Stimulated activated CD4-positive, alpha-beta T cell treated with anti-CD3 and anti-CD28 coated beads, Interleukin-12 subunit alpha, Interleukin-12 subunit beta, amount 100 ng/mL, for 4 hours (primary cell): Measurements from ENCODE around the gene GCC2.
A peak's percentile ranks its signal among the peaks of the same experiment; 100 is the strongest.
"Not testable (repeated sequence)": the region's sequence is repeated elsewhere in the genome, so short reads cannot be mapped to it uniquely, and the experiment has no call there.

Experiments used
- DNase-seq: peaks from one replicate; pipeline ENCODE4 v3.0.0-alpha.2; 2020

The GCC2 gene, protein sequence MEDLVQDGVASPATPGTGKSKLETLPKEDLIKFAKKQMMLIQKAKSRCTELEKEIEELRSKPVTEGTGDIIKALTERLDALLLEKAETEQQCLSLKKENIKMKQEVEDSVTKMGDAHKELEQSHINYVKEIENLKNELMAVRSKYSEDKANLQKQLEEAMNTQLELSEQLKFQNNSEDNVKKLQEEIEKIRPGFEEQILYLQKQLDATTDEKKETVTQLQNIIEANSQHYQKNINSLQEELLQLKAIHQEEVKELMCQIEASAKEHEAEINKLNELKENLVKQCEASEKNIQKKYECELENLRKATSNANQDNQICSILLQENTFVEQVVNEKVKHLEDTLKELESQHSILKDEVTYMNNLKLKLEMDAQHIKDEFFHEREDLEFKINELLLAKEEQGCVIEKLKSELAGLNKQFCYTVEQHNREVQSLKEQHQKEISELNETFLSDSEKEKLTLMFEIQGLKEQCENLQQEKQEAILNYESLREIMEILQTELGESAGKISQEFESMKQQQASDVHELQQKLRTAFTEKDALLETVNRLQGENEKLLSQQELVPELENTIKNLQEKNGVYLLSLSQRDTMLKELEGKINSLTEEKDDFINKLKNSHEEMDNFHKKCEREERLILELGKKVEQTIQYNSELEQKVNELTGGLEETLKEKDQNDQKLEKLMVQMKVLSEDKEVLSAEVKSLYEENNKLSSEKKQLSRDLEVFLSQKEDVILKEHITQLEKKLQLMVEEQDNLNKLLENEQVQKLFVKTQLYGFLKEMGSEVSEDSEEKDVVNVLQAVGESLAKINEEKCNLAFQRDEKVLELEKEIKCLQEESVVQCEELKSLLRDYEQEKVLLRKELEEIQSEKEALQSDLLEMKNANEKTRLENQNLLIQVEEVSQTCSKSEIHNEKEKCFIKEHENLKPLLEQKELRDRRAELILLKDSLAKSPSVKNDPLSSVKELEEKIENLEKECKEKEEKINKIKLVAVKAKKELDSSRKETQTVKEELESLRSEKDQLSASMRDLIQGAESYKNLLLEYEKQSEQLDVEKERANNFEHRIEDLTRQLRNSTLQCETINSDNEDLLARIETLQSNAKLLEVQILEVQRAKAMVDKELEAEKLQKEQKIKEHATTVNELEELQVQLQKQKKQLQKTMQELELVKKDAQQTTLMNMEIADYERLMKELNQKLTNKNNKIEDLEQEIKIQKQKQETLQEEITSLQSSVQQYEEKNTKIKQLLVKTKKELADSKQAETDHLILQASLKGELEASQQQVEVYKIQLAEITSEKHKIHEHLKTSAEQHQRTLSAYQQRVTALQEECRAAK (N-terminal part only)

DNA sequence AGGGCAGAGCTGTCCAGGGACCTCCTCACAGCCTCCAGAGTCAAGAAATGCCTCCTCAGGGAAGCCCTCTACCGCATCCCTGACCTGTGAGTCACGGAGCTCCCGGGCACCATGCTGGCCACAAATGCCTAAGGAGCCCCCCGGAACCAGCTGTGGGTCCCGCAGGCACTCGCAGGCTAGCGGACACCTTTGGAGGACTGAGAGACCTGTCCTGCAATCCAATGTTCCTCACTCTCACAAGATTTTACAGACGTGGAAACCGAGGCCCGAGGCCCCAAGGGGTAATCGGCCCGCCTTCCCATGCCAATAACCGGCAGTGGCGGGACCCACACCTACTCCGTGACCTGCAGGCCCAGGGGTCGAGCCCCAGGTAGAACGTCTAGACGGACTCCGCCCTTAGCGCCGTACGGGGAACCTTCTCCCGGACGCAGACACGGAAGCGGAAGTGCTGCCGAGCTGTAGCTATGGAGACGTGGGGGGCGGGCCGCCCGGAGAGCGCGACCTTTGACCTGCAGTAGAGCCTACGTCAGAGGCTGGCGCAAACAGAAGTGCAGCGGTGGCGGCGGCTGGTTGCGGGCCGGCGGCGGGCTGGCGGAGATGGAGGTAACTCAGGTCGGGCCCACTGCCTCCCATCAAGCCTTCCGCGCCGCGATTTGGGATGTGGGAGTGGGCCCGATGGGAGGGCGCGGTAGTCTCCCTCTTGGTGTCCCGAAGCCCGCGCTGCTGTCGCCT is at the start of gene GCC2:
Gene GCC2, plus strand, starts transcription at position 529 of the 732 bp plus-strand sequence. Its CDS starts 69 bp downstream, at position 598.
- DNase-seq = peak; percentile 93

GRCh38 chr2:108399479-108399878 is 49.5 kb upstream of the GCC2 start:
- DNase-seq = no peak

DNA sequence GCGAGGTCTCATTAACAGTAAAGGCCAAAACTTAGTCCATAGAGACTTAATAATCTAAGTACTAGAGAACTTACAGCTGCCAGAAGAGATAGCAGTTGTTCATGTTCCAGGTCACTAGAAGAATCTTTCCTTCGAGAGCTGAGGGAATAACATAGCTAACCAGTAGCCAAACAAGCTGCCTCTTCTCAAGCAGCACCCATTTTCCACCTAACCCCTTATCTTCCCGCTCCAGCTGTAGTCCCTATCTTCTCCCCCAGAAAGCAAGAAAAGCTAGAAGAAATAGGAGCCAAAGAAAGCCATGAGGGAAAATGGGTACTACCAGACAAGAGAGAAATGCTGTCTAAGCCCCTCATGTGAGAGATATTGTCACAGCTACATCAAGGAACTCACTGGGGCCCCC is 47.2 kb upstream of the GCC2 start:
- no peak for DNase-seq

GRCh38 chr2:108403494-108403893 is 45.5 kb upstream of the GCC2 start:
- no peak for DNase-seq

- DNase-seq = no peak
Measured at GRCh38 chr2:108404784-108405397, 44.1 kb upstream of the GCC2 start.

DNA sequence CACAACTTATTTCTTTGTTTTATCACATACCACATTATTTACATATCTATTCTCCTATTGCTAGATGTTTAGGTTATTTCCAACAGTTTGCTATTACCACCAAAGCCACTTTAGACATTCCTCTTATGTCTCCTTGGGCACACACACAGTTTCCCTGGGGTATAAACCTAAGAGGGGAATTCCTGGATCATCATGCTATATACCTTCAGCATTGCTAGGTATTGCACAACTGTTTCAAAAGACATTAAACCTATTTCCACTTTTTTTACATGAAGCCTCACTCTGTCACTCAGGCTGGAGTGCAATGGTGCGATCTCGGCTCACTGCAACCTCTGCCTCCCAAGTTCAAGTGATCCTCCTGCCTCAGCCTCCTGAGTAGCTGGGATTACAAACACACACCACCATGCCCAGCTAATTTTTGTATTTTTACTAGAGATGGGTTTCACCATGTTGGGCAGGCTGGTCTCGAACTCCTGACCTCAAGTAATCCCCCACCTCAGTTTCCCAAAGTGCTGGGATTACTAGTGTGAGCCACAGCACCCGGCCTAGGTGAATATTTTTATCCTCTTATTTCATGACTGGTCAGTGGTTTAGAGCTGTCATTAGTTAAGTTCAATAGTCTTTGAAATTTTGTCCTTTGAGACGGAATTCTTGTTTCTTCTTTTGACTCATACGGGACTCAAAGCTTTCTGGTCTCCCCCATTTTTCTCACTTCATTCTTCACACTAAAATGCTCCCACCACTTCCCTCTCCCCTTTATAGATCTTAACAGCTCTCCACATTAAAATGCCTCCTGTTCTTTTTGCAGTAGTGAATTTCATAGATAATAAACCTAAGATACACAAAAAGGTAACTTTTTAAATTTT is 40.9 kb upstream of the GCC2 start:
- no peak for DNase-seq

DNA sequence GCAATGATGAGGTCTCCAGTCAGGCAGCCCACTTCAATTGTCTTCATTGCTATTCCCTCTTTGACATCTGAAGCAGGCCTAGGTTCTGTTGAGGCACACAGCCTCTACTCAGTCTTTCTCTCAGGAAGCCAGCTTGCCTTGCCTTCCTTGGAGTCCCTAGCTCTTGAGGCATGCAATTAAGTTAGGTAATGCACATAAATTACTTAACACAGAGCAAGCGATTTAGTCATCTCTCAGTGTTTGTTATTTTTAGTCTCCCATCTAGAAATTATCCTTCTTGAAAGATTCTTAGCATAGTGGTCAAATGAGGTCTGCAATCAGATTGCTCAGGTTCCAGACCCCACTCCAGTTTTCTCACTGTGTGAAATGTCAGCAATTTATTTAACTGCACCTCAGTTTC is 39.2 kb upstream of the GCC2 start:
- DNase-seq = no peak

- no peak for DNase-seq
Measured at GRCh38 chr2:108412995-108413710, 35.9 kb upstream of the GCC2 start.

DNA sequence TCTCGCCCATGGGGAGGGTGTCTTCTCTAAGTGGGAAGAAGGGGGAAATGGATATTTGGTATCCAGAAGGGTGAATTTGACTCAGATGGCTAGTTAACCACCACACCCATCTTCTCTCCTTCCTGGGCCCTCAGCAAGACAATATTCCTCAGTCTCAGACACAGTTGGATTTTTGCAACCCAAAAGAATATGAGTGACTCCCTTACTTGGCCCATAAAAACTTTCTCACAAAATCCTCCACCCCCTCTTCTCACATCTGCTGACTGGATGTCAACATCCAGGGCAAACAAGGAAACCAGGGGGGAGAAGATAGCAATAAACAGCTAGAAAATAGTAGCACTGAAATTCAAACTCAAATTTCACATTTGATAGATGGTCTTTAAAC is 35.3 kb upstream of the GCC2 start:
- no peak for DNase-seq

DNA sequence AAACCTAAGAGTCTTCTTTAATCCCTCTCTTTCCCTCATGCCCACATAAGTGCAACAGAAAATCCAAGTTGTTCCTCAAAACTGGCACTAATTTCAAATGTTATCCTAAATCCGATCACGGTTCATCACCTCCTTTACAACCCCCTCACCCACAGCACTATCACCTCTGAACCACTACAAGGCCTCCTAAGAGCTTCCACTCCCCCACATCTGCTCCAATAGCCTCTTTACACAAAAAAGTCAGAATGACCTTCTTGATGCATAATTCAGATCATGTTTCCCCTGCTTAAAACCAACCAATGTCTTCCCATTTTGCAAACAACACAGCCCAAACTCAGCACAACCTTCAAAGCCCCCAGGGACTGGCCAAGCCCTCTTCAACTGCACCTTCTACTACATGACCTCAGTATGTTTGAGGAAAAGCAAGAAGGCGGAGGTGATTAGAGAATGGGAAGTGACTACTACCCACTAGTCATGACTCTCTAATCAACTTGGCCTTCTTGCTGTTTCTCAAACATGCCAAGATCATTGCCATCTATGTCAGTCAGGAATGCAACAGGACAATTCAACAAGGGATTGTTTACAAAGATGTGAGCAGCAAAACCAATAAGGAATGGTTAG is 34.6 kb upstream of the GCC2 start:
- DNase-seq = no peak

- DNase-seq = no peak
Measured at GRCh38 chr2:108414945-108415344, 34.1 kb upstream of the GCC2 start.

DNA sequence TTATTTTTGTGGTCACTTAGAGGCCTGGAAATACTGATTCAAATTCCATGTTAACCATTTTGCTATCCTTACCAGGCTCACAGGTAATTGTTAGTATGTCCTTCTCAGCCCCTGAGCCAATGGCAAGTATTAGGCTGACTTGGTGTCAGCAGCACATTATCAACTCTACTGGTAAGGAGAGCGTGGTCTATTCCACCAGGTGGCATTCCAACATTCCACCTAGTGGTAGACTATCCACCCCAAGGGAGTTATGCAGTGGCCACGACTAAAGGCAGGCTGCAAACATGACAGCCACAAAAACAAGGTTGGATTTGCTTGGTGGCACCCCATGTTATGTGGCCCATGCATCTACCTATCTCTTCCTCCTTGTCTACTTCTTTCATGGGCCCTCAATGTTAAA is 31.8 kb upstream of the GCC2 start:
- no peak for DNase-seq

DNA sequence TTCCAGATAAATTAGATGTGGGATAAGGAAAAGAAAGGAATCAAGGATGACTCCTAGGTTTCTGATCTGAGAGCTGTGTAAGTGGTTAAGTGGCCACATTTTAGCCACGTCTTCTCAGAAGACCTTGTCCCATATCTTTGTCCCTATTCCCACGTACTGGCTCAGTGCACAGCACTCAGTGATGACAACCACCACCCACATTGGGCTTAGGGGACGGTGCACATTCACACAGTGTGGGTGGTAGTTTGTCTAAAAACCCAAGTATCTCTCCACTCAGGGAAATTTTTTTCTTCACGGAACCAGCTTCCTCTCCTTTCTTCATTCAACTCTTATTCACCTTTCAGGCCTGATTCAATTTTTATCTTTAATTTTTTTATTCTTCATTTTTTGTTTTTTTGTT is 30.6 kb upstream of the GCC2 start:
- no peak for DNase-seq

- DNase-seq = no peak
Measured at GRCh38 chr2:108423067-108423466, 25.9 kb upstream of the GCC2 start.

DNA sequence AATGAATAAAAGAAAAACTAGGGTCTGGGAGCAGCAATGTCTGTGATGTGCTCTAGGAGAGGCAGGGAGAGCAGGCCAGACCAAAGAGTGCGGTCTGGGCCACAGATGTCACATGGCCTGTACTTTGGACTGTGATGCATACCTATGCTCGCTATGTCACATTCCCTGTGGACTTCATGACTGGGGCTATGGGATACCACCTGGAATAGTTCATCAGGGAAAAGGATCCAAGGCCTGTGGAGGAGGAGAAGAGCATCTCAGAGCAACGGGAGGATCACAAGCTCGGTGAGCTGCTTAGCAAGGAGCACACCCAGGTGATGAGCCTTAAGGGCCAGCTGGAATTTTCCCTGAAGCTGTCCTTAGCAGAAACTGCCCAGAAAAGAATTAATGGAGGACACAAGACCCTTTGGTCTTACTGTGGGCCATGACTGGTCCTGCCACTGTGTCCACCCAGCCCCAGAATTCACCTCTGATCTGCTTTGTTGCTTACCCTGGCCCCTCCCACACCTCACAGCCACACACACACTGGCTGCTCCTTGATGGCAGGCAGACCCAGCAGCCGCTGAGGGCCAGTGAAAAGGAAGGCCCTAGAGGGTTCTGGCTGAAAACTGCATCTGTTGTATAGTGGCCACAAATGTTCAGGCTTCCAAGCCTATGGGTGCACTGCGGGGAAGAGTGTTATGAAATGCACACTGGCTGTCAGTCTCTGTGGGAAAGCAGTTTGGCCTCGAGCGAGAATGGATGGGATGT is 25.3 kb upstream of the GCC2 start:
- no peak for DNase-seq

DNA sequence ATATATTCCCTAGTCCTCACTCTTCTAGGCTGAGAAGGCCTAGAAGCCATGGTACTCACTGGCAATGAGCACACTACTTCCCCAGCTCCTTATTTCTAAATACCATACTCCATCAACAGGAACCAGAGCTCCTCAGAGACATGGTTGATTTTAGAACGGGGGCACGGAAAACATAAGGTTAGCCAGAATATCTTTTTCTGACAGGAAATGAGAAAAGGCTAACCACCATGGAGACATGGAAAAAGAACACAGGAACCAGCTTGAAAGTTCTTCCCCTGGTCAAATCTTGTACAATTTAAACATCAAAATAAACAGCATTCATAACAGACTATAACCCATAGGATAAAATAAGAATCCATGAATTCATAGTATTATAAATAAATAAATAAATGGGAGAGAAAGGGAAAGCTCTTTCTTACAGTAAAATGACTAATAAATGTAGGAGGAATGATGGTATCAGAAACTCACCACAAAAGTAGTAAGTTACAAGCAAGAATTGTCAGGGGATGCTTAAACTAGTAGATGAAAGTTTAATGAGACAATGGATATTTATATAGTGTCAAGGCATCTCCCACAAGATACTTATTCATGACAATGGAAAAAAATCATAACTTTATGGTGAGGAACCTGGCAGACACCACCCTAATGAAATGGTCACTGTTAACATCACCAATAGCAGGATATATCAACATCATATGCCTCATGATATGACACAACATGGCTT is 20.6 kb upstream of the GCC2 start:
- no peak for DNase-seq

GRCh38 chr2:108435578-108435977 is 13.4 kb upstream of the GCC2 start:
- DNase-seq = not testable (repeated sequence)

GRCh38 chr2:108436976-108437375 is 12.0 kb upstream of the GCC2 start:
- no peak for DNase-seq
